Endothelial cell of umbilical vein (primary cell): Measurements from ENCODE around the gene MRLN. TPM values are rescaled to one million over a fixed set of nuclear protein-coding genes. Genes with fewer than 3 reads are reported as not detected.

Experiments used
- BruUV-seq: library from RNA; stranded (reverse); fragments of 400-500 nt; replicated peaks from 2 replicates; lab custom pipeline; 2021; lab: Mats Ljungman, UMichigan
- CTCF ChIA-PET: fragments of 300-600, 350-600 bp; sonication (Branson Sonifier 250); formaldehyde crosslinking; loops from one replicate; lab custom pipeline; 2021; ENCODE audit warnings: antibody characterized with exemption, inconsistent platforms; lab: Charles Lee
- POLR2A ChIA-PET: fragments of 300-600, 350-600 bp; sonication (Branson Sonifier 250); formaldehyde crosslinking; loops from one replicate; lab custom pipeline; 2021; ENCODE audit warnings: antibody characterized with exemption, inconsistent platforms; lab: Charles Lee
- DNase-seq: peaks from one replicate; pipeline ENCODE4 v3.0.0-alpha.2; 2011; ENCODE audit warnings: low read depth, low spot score
- FAIRE-seq: peaks from 2 replicates; lab custom pipeline; 2011; peaks lifted over from hg19 to GRCh38; lab: Jason Lieb, UNC
- H2AFZ ChIP-seq: 2 replicates; pipeline ENCODE4 v1.6.0; 2012; ENCODE audit warnings: low read depth, low read length, control low read depth, inconsistent platforms
- H3K27ac ChIP-seq: 2 replicates; pipeline ENCODE4 v1.5.1; 2011; ENCODE audit warnings: low read depth, mild to moderate bottlenecking, control low read depth, low read length, moderate library complexity; ENCODE audit not compliant: insufficient read depth
- H3K27me3 ChIP-seq, 2 experiments: 2 replicates each; pipeline versions ENCODE4 v1.6.0 to v1.6.1; 2011; ENCODE audit warnings: low read length in 2 of 2, mixed read lengths in 1 of 2; ENCODE audit not compliant: control insufficient read depth in 2 of 2, insufficient read depth in 2 of 2
- H3K36me3 ChIP-seq, 2 experiments: 2 replicates in 1 of 2; 3 replicates in 1 of 2; pipeline ENCODE4 v1.5.1; 2011; ENCODE audit warnings: low read length in 2 of 2, mild to moderate bottlenecking in 1 of 2, moderate library complexity in 1 of 2; ENCODE audit not compliant: control insufficient read depth in 2 of 2, insufficient read depth in 2 of 2; ENCODE audit errors: extremely low read depth in 1 of 2
- H3K4me1 ChIP-seq: 3 replicates; pipeline ENCODE4 v1.5.1; 2011; ENCODE audit warnings: mild to moderate bottlenecking, low read length; ENCODE audit not compliant: control insufficient read depth, insufficient read depth; ENCODE audit errors: extremely low read depth
- H3K4me2 ChIP-seq: 2 replicates; pipeline ENCODE4 v1.6.1; 2011; ENCODE audit warnings: low read length, control low read depth, mixed read lengths; ENCODE audit not compliant: insufficient read depth
- H3K4me3 ChIP-seq, 3 experiments: fragments of 200-600 bp in 1 of 3; sonication (generic), shearing (Covaris generic) in 1 of 3; replicated peaks in 1 of 3; 2 replicates each; pipeline ENCODE4 v1.5.1; 2011 to 2016; ENCODE audit warnings: control low read depth in 3 of 3, low read length in 3 of 3, mild to moderate bottlenecking in 2 of 3, inconsistent platforms in 1 of 3, low read depth in 1 of 3, moderate library complexity in 1 of 3; ENCODE audit not compliant: insufficient read depth in 1 of 3
- H3K79me2 ChIP-seq: 2 replicates; pipeline ENCODE4 v1.6.0; 2012; ENCODE audit warnings: low read length, inconsistent platforms; ENCODE audit not compliant: control insufficient read depth, insufficient read depth
- H3K9ac ChIP-seq: replicated peaks from 2 replicates; pipeline ENCODE3; 2011; ENCODE audit warnings: low read length, control low read depth; ENCODE audit not compliant: insufficient read depth; ENCODE audit errors: extremely low read depth
- H3K9me1 ChIP-seq: replicated peaks from 3 replicates; pipeline ENCODE4 v1.6.0; 2011; ENCODE audit warnings: mild to moderate bottlenecking, low read length; ENCODE audit not compliant: control insufficient read depth, insufficient read depth; ENCODE audit errors: extremely low read depth
- H3K9me3 ChIP-seq: replicated peaks from 2 replicates; pipeline ENCODE4 v1.5.1; 2012; ENCODE audit warnings: low read length, inconsistent platforms; ENCODE audit not compliant: control insufficient read depth, insufficient read depth
- H4K20me1 ChIP-seq: replicated peaks from 2 replicates; pipeline ENCODE3; 2011; ENCODE audit warnings: mild to moderate bottlenecking, low read length; ENCODE audit not compliant: control insufficient read depth, insufficient read depth; ENCODE audit errors: extremely low read depth
- EZH2 ChIP-seq: IDR thresholded peaks from 2 replicates; pipeline ENCODE4 v1.6.1; 2012; ENCODE audit warnings: borderline replicate concordance, low read depth, mild to moderate bottlenecking, moderate library complexity, low read length, inconsistent platforms; ENCODE audit not compliant: severe bottlenecking
- FOS ChIP-seq: IDR thresholded peaks from 2 replicates; pipeline ENCODE4 v1.6.1; 2011; ENCODE audit warnings: mild to moderate bottlenecking, low read length, moderate library complexity, borderline replicate concordance; ENCODE audit not compliant: insufficient read depth
- GATA2 ChIP-seq: IDR thresholded peaks from 2 replicates; pipeline ENCODE4 v1.7.0; 2011; ENCODE audit warnings: low read depth, mild to moderate bottlenecking, moderate library complexity, mixed read lengths, low read length; ENCODE audit not compliant: insufficient read length, insufficient read depth
- JUN ChIP-seq: IDR thresholded peaks from 2 replicates; pipeline ENCODE4 v1.6.1; 2011; ENCODE audit warnings: borderline replicate concordance, low read depth; ENCODE audit not compliant: insufficient read length, insufficient read depth
- MYC ChIP-seq: IDR thresholded peaks from one replicate; pipeline ENCODE4 v1.6.1; 2011; ENCODE audit warnings: mild to moderate bottlenecking, low read depth, low read length
- POLR2A ChIP-seq: IDR thresholded peaks from 2 replicates; pipeline ENCODE4 v1.6.1; 2012; ENCODE audit warnings: low read depth, mild to moderate bottlenecking, control low read depth, low read length
- POLR2AphosphoS5 ChIP-seq: IDR thresholded peaks from 2 replicates; pipeline ENCODE4 v1.6.1; 2012; ENCODE audit warnings: low read depth, mild to moderate bottlenecking, control low read depth, low read length, moderate library complexity; ENCODE audit not compliant: insufficient read depth
- dilution Hi-C: fragments of 300-500 bp; cut with MboI; formaldehyde crosslinking; loops from one replicate; pipeline ENCODE4 v1.15.0; 2019; ENCODE audit warnings: low sequenced_read_pairs; ENCODE audit not compliant: extremely low pct_ligation_motif_present
- intact Hi-C: fragments of 100-400 bp; cut with micrococcal nuclease; formaldehyde crosslinking; loops from one replicate; pipeline ENCODE4 v1.10.0; 2022
- polyA plus RNA-seq, 4 experiments: library from polyadenylated mRNA; depleted of rRNA in 3 of 4; stranded (reverse) in 3 of 4; unstranded in 1 of 4; fragments of >200 nt; gene quantifications; 2 replicates each; pipeline versions ENCODE4 v1.2.1 to v1.2.3, GENCODE V29; 2011 to 2012; ENCODE audit warnings: missing spikeins in 1 of 4
- total RNA-seq: library from RNA; stranded (reverse); gene quantifications from 2 replicates; pipeline ENCODE4 v1.2.3, GENCODE V29; 2021
- TF ChIP-seq, protein P1 (sequence below): IDR thresholded peaks from 2 replicates; pipeline ENCODE4 v1.6.1; 2011; ENCODE audit not compliant: insufficient read depth, insufficient read length
- TF ChIP-seq, protein P2 (sequence below), 2 donors: IDR thresholded peaks; 1 replicate in 1 of 2; 2 replicates in 1 of 2; pipeline ENCODE4 v1.5.1; 2011; ENCODE audit warnings: low read length in 2 of 2, mild to moderate bottlenecking in 2 of 2, moderate library complexity in 2 of 2, control low read depth in 1 of 2, inconsistent platforms in 1 of 2, low read depth in 1 of 2; ENCODE audit not compliant: insufficient read depth in 1 of 2; ENCODE audit errors: extremely low read depth in 1 of 2

Gene MRLN
- total and polyA plus RNA-seq, 2 donors (not counting 3 experiments of a cell fraction or from before 2014, with no cell fraction given), result not detected

DNA sequence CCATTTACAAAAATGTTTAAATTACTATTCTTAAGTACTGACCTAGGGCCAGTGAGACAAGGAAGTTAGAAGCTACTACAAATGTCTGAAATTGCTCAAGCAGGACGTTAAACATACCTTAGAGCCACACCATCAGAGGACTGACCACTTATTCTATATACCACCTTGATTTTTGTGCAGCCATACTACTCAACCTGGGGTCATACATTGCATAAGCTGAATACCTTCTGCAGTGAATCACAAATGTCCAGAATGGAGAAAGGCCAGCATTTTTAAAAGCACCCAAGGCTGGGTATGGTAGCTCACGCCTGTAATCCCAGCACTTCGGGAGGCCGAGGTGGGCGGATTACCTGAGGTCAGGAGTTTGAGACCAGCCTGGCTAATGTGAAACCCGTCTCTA lies 21.2 kb upstream of the MRLN start:
- Histone ChIP-seq H3K4me3 (no peak overlapping the region), H3K9me1 (no peaks in the 10 kb centered on the region), H3K27ac (no peak overlapping the region), H3K79me2 (no peaks in the 10 kb centered on the region), H3K4me2 (no peak overlapping the region), H4K20me1 (no peaks in the 10 kb centered on the region), H3K36me3 (no peaks in the 10 kb centered on the region), H3K9me3 (no peaks in the 10 kb centered on the region), H3K27me3 (no peaks in the 10 kb centered on the region), H2AFZ (no peak overlapping the region), H3K9ac (no peak overlapping the region), H3K4me1 (no peaks in the 10 kb centered on the region)
- ChIA-PET POLR2A (no interaction called here), CTCF (no interaction called here)
- BruUV-seq, result no TSS peak
- FAIRE-seq (no peak), DNase-seq (no peak)
- intact Hi-C loops (no loop called here), dilution Hi-C loops (no loop called here)
- TF ChIP-seq, protein P1, sequence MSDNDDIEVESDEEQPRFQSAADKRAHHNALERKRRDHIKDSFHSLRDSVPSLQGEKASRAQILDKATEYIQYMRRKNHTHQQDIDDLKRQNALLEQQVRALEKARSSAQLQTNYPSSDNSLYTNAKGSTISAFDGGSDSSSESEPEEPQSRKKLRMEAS, result no peak
- TF ChIP-seq FOS, result no peak
- TF ChIP-seq POLR2AphosphoS5, result no peak
- TF ChIP-seq MYC, result no peak
- TF ChIP-seq POLR2A, result no peak
- TF ChIP-seq GATA2, result no peak
- no peak for TF ChIP-seq EZH2
- TF ChIP-seq, protein P2, sequence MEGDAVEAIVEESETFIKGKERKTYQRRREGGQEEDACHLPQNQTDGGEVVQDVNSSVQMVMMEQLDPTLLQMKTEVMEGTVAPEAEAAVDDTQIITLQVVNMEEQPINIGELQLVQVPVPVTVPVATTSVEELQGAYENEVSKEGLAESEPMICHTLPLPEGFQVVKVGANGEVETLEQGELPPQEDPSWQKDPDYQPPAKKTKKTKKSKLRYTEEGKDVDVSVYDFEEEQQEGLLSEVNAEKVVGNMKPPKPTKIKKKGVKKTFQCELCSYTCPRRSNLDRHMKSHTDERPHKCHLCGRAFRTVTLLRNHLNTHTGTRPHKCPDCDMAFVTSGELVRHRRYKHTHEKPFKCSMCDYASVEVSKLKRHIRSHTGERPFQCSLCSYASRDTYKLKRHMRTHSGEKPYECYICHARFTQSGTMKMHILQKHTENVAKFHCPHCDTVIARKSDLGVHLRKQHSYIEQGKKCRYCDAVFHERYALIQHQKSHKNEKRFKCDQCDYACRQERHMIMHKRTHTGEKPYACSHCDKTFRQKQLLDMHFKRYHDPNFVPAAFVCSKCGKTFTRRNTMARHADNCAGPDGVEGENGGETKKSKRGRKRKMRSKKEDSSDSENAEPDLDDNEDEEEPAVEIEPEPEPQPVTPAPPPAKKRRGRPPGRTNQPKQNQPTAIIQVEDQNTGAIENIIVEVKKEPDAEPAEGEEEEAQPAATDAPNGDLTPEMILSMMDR (IDR thresholded peaks at IDR 0.05; ENCODE audit: extremely low read depth in 1 of 2, insufficient read depth in 1 of 2, low read depth in 1 of 2, low read length in 2 of 2), result no peak
- no peak for TF ChIP-seq JUN
